ENCODE data around the gene HMGN4. TPM values are rescaled to one million over a fixed set of nuclear protein-coding genes. Genes with fewer than 3 reads are reported as not detected.

Gene HMGN4
- total and polyA plus RNA-seq, 9 of the 15 experiments (the other 6 are each of a cell fraction or from before 2014, with no cell fraction given): 35.4 to 134 (median 94.1) TPM

- peak; percentile 62 to 87 (median 67) for TF ChIP-seq CTCF (IDR thresholded peaks at IDR 0.05 in 2 of 3, conservative IDR thresholded peaks at IDR 0.05 in 1 of 3; ENCODE audit: insufficient read depth in 2 of 3, low read depth in 1 of 3, low read length in 3 of 3)
- no peak for TF ChIP-seq TFAM (CRISPR knock-in tag; conservative IDR thresholded peaks at IDR 0.05)
Observed at GRCh38 chr6:26493258-26493657, 44.9 kb upstream of the HMGN4 start (continued).

- Histone ChIP-seq H2AFZ (ENCODE audit: low read depth, low read length) (0 out of 2 replicates have a peak overlapping the region, but pooled peaks have one; percentile 1), H3K27ac (ENCODE audit: extremely low read depth, low read depth, low read length) (no peak overlapping the region), H3K4me2 (ENCODE audit: insufficient read depth, low read length) (peak overlapping the region; percentile 13; the same call in 1 of the 2 replicates), H3K79me2 (ENCODE audit: control insufficient read depth, insufficient read depth, low read length) (no peaks in the 10 kb centered on the region), H4K20me1 (replicated peaks; ENCODE audit: control insufficient read depth, insufficient read depth, low read length) (no peaks in the 10 kb centered on the region), H3K9me3 (replicated peaks; ENCODE audit: control insufficient read depth, insufficient read depth, low read depth, low read length) (no peaks in the 10 kb centered on the region), H3K36me3 (ENCODE audit: control insufficient read depth, insufficient read depth, low read length) (no peaks in the 10 kb centered on the region), H3K9me1 (ENCODE audit: control insufficient read depth, insufficient read depth, low read length) (no peaks in the 10 kb centered on the region), H3K27me3 (ENCODE audit: control insufficient read depth in 2 of 2, insufficient read depth in 2 of 2, low read length in 2 of 2) (no peaks in the 10 kb centered on the region), H3K9ac (ENCODE audit: insufficient read depth in 1 of 2, low read depth in 2 of 2, low read length in 2 of 2) (peak overlapping the region in 1 of 2 experiments; percentile 71; a peak in 1 of 4 replicates), H3K4me1 (replicated peaks in 1 of 2; ENCODE audit: control insufficient read depth in 2 of 2, insufficient read depth in 2 of 2, low read length in 2 of 2) (peaks cover 8 to 40% of the 10 kb centered on the region in 2 experiments), H3K4me3 (no peak overlapping the region)
- in situ Hi-C loops (cut with MboI) (no loop called here), intact Hi-C loops (cut with micrococcal nuclease) (no loop called here)
- peak; percentile 16; the same call in 1 of the 2 replicates for TF ChIP-seq SMARCA4 (IDR thresholded peaks at IDR 0.05)
- peak; percentile 25; the same call in 1 of the 2 replicates for TF ChIP-seq TCF3 (CRISPR knock-in tag; IDR thresholded peaks at IDR 0.05)
- TF ChIP-seq SOX6 (IDR thresholded peaks at IDR 0.05): peak; percentile 67
- no peak for TF ChIP-seq ZKSCAN8 (CRISPR knock-in tag; IDR thresholded peaks at IDR 0.05)
- TF ChIP-seq ZFP91 (CRISPR knock-in tag; IDR thresholded peaks at IDR 0.05): no peak
- 0 out of 2 replicates have a peak, but pooled peaks have one; percentile 17 for TF ChIP-seq EP300 (IDR thresholded peaks at IDR 0.05; ENCODE audit: low read length)
- TF ChIP-seq TEAD4 (IDR thresholded peaks at IDR 0.05; ENCODE audit: low read length): peak; percentile 48; the same call in 1 of the 2 replicates
- no peak for TF ChIP-seq TEAD4 (CRISPR knock-in tag; IDR thresholded peaks at IDR 0.05; ENCODE audit: borderline replicate concordance)
- TF ChIP-seq ARID1B (IDR thresholded peaks at IDR 0.05): peak; percentile 47; the same call in 1 of the 2 replicates
- TF ChIP-seq ZNF561 (CRISPR knock-in tag; conservative IDR thresholded peaks at IDR 0.05): no peak
- peak; percentile 29; the same call in 1 of the 2 replicates for TF ChIP-seq CBFA2T3 (IDR thresholded peaks at IDR 0.05)
- TF ChIP-seq TAL1 (IDR thresholded peaks at IDR 0.05): peak; percentile 39
- no peak for TF ChIP-seq ATF4 (CRISPR knock-in tag; IDR thresholded peaks at IDR 0.05)
- peak; percentile 37 for FAIRE-seq
- BruUV-seq (replicated peaks): no TSS peak
- WGBS (ENCODE audit: insufficient coverage, low coverage, missing lambda C conversion rate): 18% methylated on average over 3 of the region's 3 CpGs
- POLR2A ChIA-PET: interaction anchor here (1.0 kb wide), 1 partner anchor 25 kb away, joined by 3 read pairs; no protein-coding TSS in a partner anchor
- DNase-seq (ENCODE audit: extremely low read depth in 1 of 4, low spot score in 3 of 4): no peak
- no peak for ATAC-seq
- CTCF ChIA-PET (ENCODE audit: low intra/inter-chr PET ratio): no interaction called here
Observed at GRCh38 chr6:26494117-26494516, 44.0 kb upstream of the HMGN4 start.

Measured in K562 (cell line).